Natural killer cell (primary cell): ENCODE measurements around the gene PRKRA. TPM values are rescaled to one million over a fixed set of nuclear protein-coding genes. Genes with fewer than 3 reads are reported as not detected.

Source experiments
- ATAC-seq, 3 donors: fragments of 150-1000 bp in 2 of 3; fragments of 200-7000 bp in 1 of 3; cut with Tn5 transposase; 1 replicate in 1 of 3; 2 replicates in 2 of 3; pipeline ENCODE4 v1.10.0; 2021; ENCODE audit warnings: mild to moderate bottlenecking in 2 of 3, moderate library complexity in 2 of 3
- DNase-seq, 2 donors: peaks; one replicate each; pipeline versions ENCODE4 v3.0.0 to v3.0.0-alpha.2; 2013 to 2021; ENCODE audit warnings: mixed read lengths in 1 of 2
- H3K27ac ChIP-seq: one replicate; pipeline ENCODE4 v1.5.1; 2013; ENCODE audit warnings: mild to moderate bottlenecking, low read length
- H3K27me3 ChIP-seq: one replicate; pipeline ENCODE4 v1.6.1; 2013; ENCODE audit warnings: low read length; ENCODE audit not compliant: control insufficient read depth, insufficient read depth
- H3K36me3 ChIP-seq: one replicate; pipeline ENCODE4 v1.6.1; 2013; ENCODE audit warnings: low read length; ENCODE audit not compliant: control insufficient read depth, insufficient read depth
- H3K4me1 ChIP-seq: one replicate; pipeline ENCODE4 v1.6.1; 2013; ENCODE audit warnings: low read length; ENCODE audit not compliant: control insufficient read depth, insufficient read depth
- H3K4me3 ChIP-seq: one replicate; pipeline ENCODE4 v1.5.1; 2013; ENCODE audit warnings: low read length
- H3K9me3 ChIP-seq: one replicate; pipeline ENCODE4 v1.6.1; 2013; ENCODE audit warnings: low read length; ENCODE audit not compliant: control insufficient read depth, insufficient read depth
- H3K27ac Mint-ChIP-seq, 2 donors: one replicate each; pipeline ENCODE4 v1.8.0; 2022; ENCODE audit warnings: mild to moderate bottlenecking in 2 of 2, mixed read lengths in 2 of 2, moderate library complexity in 1 of 2
- H3K27me3 Mint-ChIP-seq, 2 donors: one replicate each; pipeline ENCODE4 v1.8.0; 2022; ENCODE audit warnings: low read depth in 2 of 2, mixed read lengths in 2 of 2
- H3K36me3 Mint-ChIP-seq: one replicate; pipeline ENCODE4 v1.8.0; 2022; ENCODE audit warnings: mixed read lengths
- H3K4me1 Mint-ChIP-seq, 2 donors: one replicate each; pipeline ENCODE4 v1.8.0; 2022; ENCODE audit warnings: mixed read lengths in 2 of 2
- H3K4me3 Mint-ChIP-seq: one replicate; pipeline ENCODE4 v1.8.0; 2022; ENCODE audit warnings: mild to moderate bottlenecking, moderate library complexity, mixed read lengths
- H3K9me3 Mint-ChIP-seq, 2 donors: one replicate each; pipeline ENCODE4 v1.8.0; 2022; ENCODE audit warnings: mixed read lengths in 2 of 2
- WGBS: methylation state at CpG from one replicate; pipeline ENCODE4 v1.1.7; 2013; ENCODE audit warnings: missing lambda C conversion rate; ENCODE audit not compliant: insufficient coverage; 5-methylcytosine and 5-hydroxymethylcytosine counted together
- intact Hi-C: fragments of 100-400 bp; cut with micrococcal nuclease; formaldehyde crosslinking; loops from one replicate; pipeline ENCODE4 v1.14.2; 2022
- total RNA-seq, 4 donors: library from RNA; stranded (reverse); fragments of 120-200 nt in 1 of 4; gene quantifications; one replicate each; pipeline versions ENCODE4 v1.2.3 to v1.2.4, GENCODE V29; 2013 to 2022
- TF ChIP-seq, protein P1 (sequence below): fragments of 200-600 bp; IDR thresholded peaks from one replicate; pipeline ENCODE4 v1.8.0; 2022; ENCODE audit warnings: antibody characterized with exemption

Gene PRKRA
- total RNA-seq, 3 donors from 2014 or later (not counting 1 experiment from before 2014, with no cell fraction given) = 42.1 to 48.3 (median 44.0) TPM

DNA sequence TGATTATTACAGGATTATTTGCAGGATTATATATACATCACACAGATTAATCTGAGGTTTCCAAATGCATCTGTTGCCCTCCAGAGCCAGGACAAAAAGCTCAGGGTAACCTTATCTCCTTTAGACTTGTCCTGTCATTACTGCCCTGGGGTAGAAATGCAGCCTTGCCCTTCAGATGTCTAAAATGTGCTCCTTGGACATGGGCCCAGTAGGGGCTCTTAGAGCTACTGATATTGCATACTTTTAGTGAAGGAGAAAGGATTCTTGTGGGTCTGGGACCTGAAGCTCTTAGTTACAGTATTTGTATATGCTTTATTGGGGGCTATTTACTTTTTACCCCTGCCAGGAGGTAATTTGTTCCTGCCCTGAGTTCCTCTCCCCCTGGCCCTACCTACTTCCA is 56.1 kb downstream of the PRKRA start:
- no peaks in the 10 kb centered on the region for H3K4me1 Mint-ChIP-seq
- no peak for DNase-seq
- TF ChIP-seq, protein P1, sequence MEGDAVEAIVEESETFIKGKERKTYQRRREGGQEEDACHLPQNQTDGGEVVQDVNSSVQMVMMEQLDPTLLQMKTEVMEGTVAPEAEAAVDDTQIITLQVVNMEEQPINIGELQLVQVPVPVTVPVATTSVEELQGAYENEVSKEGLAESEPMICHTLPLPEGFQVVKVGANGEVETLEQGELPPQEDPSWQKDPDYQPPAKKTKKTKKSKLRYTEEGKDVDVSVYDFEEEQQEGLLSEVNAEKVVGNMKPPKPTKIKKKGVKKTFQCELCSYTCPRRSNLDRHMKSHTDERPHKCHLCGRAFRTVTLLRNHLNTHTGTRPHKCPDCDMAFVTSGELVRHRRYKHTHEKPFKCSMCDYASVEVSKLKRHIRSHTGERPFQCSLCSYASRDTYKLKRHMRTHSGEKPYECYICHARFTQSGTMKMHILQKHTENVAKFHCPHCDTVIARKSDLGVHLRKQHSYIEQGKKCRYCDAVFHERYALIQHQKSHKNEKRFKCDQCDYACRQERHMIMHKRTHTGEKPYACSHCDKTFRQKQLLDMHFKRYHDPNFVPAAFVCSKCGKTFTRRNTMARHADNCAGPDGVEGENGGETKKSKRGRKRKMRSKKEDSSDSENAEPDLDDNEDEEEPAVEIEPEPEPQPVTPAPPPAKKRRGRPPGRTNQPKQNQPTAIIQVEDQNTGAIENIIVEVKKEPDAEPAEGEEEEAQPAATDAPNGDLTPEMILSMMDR = no peak
- intact Hi-C loops = no loop called here
- H3K9me3 Mint-ChIP-seq = no peaks in the 10 kb centered on the region
- no peak overlapping the region for H3K4me3 Mint-ChIP-seq
- no peaks in the 10 kb centered on the region for H3K9me3 ChIP-seq
- no peaks in the 10 kb centered on the region for H3K36me3 Mint-ChIP-seq
- no peaks in the 10 kb centered on the region for H3K27me3 ChIP-seq
- peaks cover 17 to 26% of the 10 kb centered on the region in 2 donors for H3K27me3 Mint-ChIP-seq
- H3K4me3 ChIP-seq = no peak overlapping the region
- H3K27ac ChIP-seq = no peak overlapping the region
- ATAC-seq = no peak
- H3K27ac Mint-ChIP-seq = no peak overlapping the region
- no peaks in the 10 kb centered on the region for H3K4me1 ChIP-seq
- no peaks in the 10 kb centered on the region for H3K36me3 ChIP-seq

GRCh38 chr2:178392215-178392614 is 58.8 kb downstream of the PRKRA start:
- H3K27ac ChIP-seq = no peak overlapping the region
- Mint-ChIP-seq H3K27ac (no peak overlapping the region), H3K4me1 (no peaks in the 10 kb centered on the region), H3K36me3 (no peaks in the 10 kb centered on the region), H3K9me3 (no peaks in the 10 kb centered on the region), H3K27me3 (peaks cover 15 to 22% of the 10 kb centered on the region in 2 donors), H3K4me3 (no peak overlapping the region)
- no peaks in the 10 kb centered on the region for H3K4me1 ChIP-seq
- H3K27me3 ChIP-seq = no peaks in the 10 kb centered on the region
- no peaks in the 10 kb centered on the region for H3K9me3 ChIP-seq
- ATAC-seq = no peak
- H3K4me3 ChIP-seq = no peak overlapping the region
- no peak for DNase-seq
- 96% methylated on average over 3 of the region's 3 CpGs for WGBS
- TF ChIP-seq, protein P1 = no peak
- no peaks in the 10 kb centered on the region for H3K36me3 ChIP-seq
- intact Hi-C loops = no loop called here

GRCh38 chr2:178391701-178392100 is 59.3 kb downstream of the PRKRA start:
- no peaks in the 10 kb centered on the region for H3K9me3 ChIP-seq
- H3K4me3 ChIP-seq = no peak overlapping the region
- ATAC-seq (no peak), DNase-seq (no peak)
- Mint-ChIP-seq H3K27ac (no peak overlapping the region), H3K4me3 (no peak overlapping the region), H3K9me3 (no peaks in the 10 kb centered on the region), H3K4me1 (no peaks in the 10 kb centered on the region), H3K36me3 (no peaks in the 10 kb centered on the region), H3K27me3 (peaks cover 13 to 20% of the 10 kb centered on the region in 2 donors)
- H3K27me3 ChIP-seq = no peaks in the 10 kb centered on the region
- H3K36me3 ChIP-seq = no peaks in the 10 kb centered on the region
- 91% methylated on average over 4 of the region's 4 CpGs for WGBS
- intact Hi-C loops = no loop called here
- H3K27ac ChIP-seq = no peak overlapping the region
- TF ChIP-seq, protein P1 = no peak
- H3K4me1 ChIP-seq = no peaks in the 10 kb centered on the region

DNA sequence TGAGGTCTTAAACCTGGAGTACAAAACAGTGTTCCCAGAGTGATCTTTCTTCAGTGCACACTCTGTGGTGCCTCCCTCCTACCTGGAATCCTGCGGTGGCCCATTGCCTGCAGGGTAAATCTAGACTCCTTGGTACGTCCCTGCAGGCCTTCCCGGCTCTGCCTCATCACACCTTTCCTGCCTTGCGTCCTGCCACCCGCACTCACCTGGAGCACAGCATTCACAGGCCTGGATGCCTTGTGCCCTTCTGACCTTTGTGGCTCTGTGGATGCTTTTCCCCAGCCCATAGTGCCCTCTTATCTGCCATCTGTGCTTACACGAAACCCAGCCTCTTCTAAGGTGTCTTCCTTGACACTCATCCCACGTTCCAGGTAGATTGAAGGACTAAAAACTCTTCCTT is 62.7 kb downstream of the PRKRA start:
- 94% methylated on average over 7 of the region's 7 CpGs for WGBS
- H3K27ac Mint-ChIP-seq = no peak overlapping the region
- intact Hi-C loops = no loop called here

More for the DNA sequence above, 62.7 kb downstream of the PRKRA start:
- ATAC-seq = no peak
- peaks cover 5 to 20% of the 10 kb centered on the region in 2 donors for H3K27me3 Mint-ChIP-seq
- no peak overlapping the region for H3K27ac ChIP-seq
- no peak overlapping the region for H3K4me3 Mint-ChIP-seq
- no peaks in the 10 kb centered on the region for H3K36me3 Mint-ChIP-seq
- TF ChIP-seq, protein P1 = no peak
- H3K36me3 ChIP-seq = no peaks in the 10 kb centered on the region
- no peaks in the 10 kb centered on the region for H3K27me3 ChIP-seq
- no peaks in the 10 kb centered on the region for H3K9me3 ChIP-seq
- no peaks in the 10 kb centered on the region for H3K4me1 ChIP-seq
- no peak for DNase-seq
- H3K9me3 Mint-ChIP-seq = no peaks in the 10 kb centered on the region
- no peaks in the 10 kb centered on the region for H3K4me1 Mint-ChIP-seq
- H3K4me3 ChIP-seq = no peak overlapping the region
